Neural progenitor cell (in vitro differentiated cells): ENCODE data around the gene SORBS2. TPM values are rescaled to one million over a fixed set of nuclear protein-coding genes. Genes with fewer than 3 reads are reported as not detected.

ENCODE experiments used
- DNase-seq: peaks from one replicate; pipeline ENCODE4 v3.0.0-alpha.2; 2016; ENCODE audit warnings: low spot score
- H2AFZ ChIP-seq: fragments of 200-600 bp; sonication (generic); replicated peaks from 2 replicates; pipeline ENCODE4 v1.6.1; 2016; ENCODE audit warnings: antibody characterized with exemption
- H3F3A ChIP-seq: fragments of 200-600 bp; sonication (generic); 2 replicates; pipeline ENCODE4 v1.6.1; 2016; ENCODE audit warnings: antibody characterized with exemption, low read depth
- H3K27ac ChIP-seq: fragments of 200-600 bp; sonication (generic); 2 replicates; pipeline ENCODE4 v1.5.1; 2016; ENCODE audit warnings: mild to moderate bottlenecking
- H3K27me3 ChIP-seq: fragments of 200-600 bp; sonication (generic); 2 replicates; pipeline ENCODE4 v1.6.1; 2016; ENCODE audit warnings: mild to moderate bottlenecking, moderate library complexity
- H3K36me3 ChIP-seq: fragments of 200-600 bp; sonication (generic); 2 replicates; pipeline ENCODE4 v1.5.1; 2016
- H3K4me1 ChIP-seq: fragments of 200-600 bp; sonication (generic); 2 replicates; pipeline ENCODE4 v1.6.1; 2016; ENCODE audit warnings: mixed run types
- H3K4me2 ChIP-seq: fragments of 200-600 bp; sonication (generic); 2 replicates; pipeline ENCODE4 v1.6.1; 2016
- H3K4me3 ChIP-seq: fragments of 200-600 bp; sonication (generic); 2 replicates; pipeline ENCODE4 v1.5.1; 2016
- H3K79me2 ChIP-seq: fragments of 200-600 bp; sonication (generic); 2 replicates; pipeline ENCODE4 v1.6.1; 2016; ENCODE audit warnings: low read depth
- H3K9ac ChIP-seq: fragments of 200-600 bp; sonication (generic); 2 replicates; pipeline ENCODE4 v1.6.1; 2016
- H3K9me3 ChIP-seq: fragments of 200-600 bp; sonication (generic); 2 replicates; pipeline ENCODE4 v1.5.1; 2016; ENCODE audit warnings: low read depth
- H4K20me1 ChIP-seq: fragments of 200-600 bp; sonication (generic); 2 replicates; pipeline ENCODE4 v1.6.1; 2016; ENCODE audit warnings: low read depth
- H3K27ac Mint-ChIP-seq: 3 replicates; pipeline ENCODE4 v1.8.0; 2021; ENCODE audit warnings: mixed read lengths
- H3K27me3 Mint-ChIP-seq: 2 replicates; pipeline ENCODE4 v1.8.0; 2022; ENCODE audit warnings: low read depth, mild to moderate bottlenecking, inconsistent platforms, moderate library complexity, mixed read lengths; ENCODE audit not compliant: insufficient read depth
- H3K36me3 Mint-ChIP-seq: 3 replicates; pipeline ENCODE4 v1.8.0; 2021; ENCODE audit warnings: mixed read lengths
- H3K4me1 Mint-ChIP-seq: 3 replicates; pipeline ENCODE4 v1.8.0; 2021; ENCODE audit warnings: mixed read lengths
- H3K4me3 Mint-ChIP-seq: 3 replicates; pipeline ENCODE4 v1.8.0; 2021; ENCODE audit warnings: mild to moderate bottlenecking, moderate library complexity, mixed read lengths
- H3K9me3 Mint-ChIP-seq: 3 replicates; pipeline ENCODE4 v1.8.0; 2020; ENCODE audit warnings: mixed read lengths
- CTCF ChIP-seq: fragments of 200-600 bp; sonication (generic); IDR thresholded peaks from 2 replicates; pipeline ENCODE4 v1.5.1; 2017; ENCODE audit warnings: antibody characterized with exemption, mild to moderate bottlenecking
- EZH2 ChIP-seq: fragments of 200-600 bp; sonication (generic); IDR thresholded peaks from 2 replicates; pipeline ENCODE4 v1.6.1; 2017; ENCODE audit warnings: antibody characterized with exemption, mild to moderate bottlenecking, moderate library complexity
- EZH2phosphoT487 ChIP-seq: fragments of 200-600 bp; sonication (generic); IDR thresholded peaks from 2 replicates; pipeline ENCODE4 v1.6.1; 2017; ENCODE audit warnings: antibody characterized with exemption
- total RNA-seq: library from RNA; depleted of rRNA; stranded (reverse); fragments of >200 nt; gene quantifications from 2 replicates; pipeline ENCODE4 v1.2.3, GENCODE V29; 2015; ENCODE audit warnings: low replicate concordance

SORBS2 gene
- total RNA-seq, 1 donor from 2014 or later = 15.7 TPM

- H3K4me2 ChIP-seq = no peak overlapping the region
- no peak overlapping the region for H3K4me3 ChIP-seq
- TF ChIP-seq CTCF (no peak), EZH2phosphoT487 (no peak)
- no peaks in the 10 kb centered on the region for H3K79me2 ChIP-seq
- Mint-ChIP-seq H3K36me3 (peaks cover 33% of the 10 kb centered on the region), H3K4me1 (no peaks in the 10 kb centered on the region), H3K27me3 (peaks cover 4% of the 10 kb centered on the region), H3K9me3 (no peaks in the 10 kb centered on the region), H3K4me3 (no peak overlapping the region), H3K27ac (no peak overlapping the region)
- H3K9ac ChIP-seq = no peak overlapping the region
- H3K4me1 ChIP-seq = no peaks in the 10 kb centered on the region
- DNase-seq = no peak
- H3K9me3 ChIP-seq = no peaks in the 10 kb centered on the region
- H4K20me1 ChIP-seq = no peaks in the 10 kb centered on the region
- H3K36me3 ChIP-seq = no peaks in the 10 kb centered on the region
- no peak overlapping the region for H3K27ac ChIP-seq
- H3K27me3 ChIP-seq = no peaks in the 10 kb centered on the region
- no peaks in the 10 kb centered on the region for H3F3A ChIP-seq
- no peak overlapping the region for H2AFZ ChIP-seq
Measured at GRCh38 chr4:185625503-185625902, 186.5 kb downstream of the SORBS2 start.

GRCh38 chr4:185624259-185624589 is 187.8 kb downstream of the SORBS2 start:
- Histone ChIP-seq H3K4me1 (no peaks in the 10 kb centered on the region), H3K79me2 (no peaks in the 10 kb centered on the region), H3K27me3 (no peaks in the 10 kb centered on the region), H3K4me2 (no peak overlapping the region), H3K4me3 (no peak overlapping the region), H3K9ac (no peak overlapping the region), H3F3A (no peaks in the 10 kb centered on the region), H3K27ac (no peak overlapping the region), H2AFZ (no peak overlapping the region), H3K9me3 (no peaks in the 10 kb centered on the region), H3K36me3 (no peaks in the 10 kb centered on the region), H4K20me1 (no peaks in the 10 kb centered on the region)
- peaks cover 35% of the 10 kb centered on the region for H3K36me3 Mint-ChIP-seq
- H3K27me3 Mint-ChIP-seq = peaks cover 4% of the 10 kb centered on the region
- no peaks in the 10 kb centered on the region for H3K9me3 Mint-ChIP-seq
- H3K4me3 Mint-ChIP-seq = no peak overlapping the region
- H3K27ac Mint-ChIP-seq = no peak overlapping the region
- DNase-seq = no peak
- H3K4me1 Mint-ChIP-seq = no peaks in the 10 kb centered on the region
- no peak for TF ChIP-seq CTCF
- TF ChIP-seq EZH2phosphoT487 = no peak
- TF ChIP-seq EZH2 = no peak

GRCh38 chr4:185623444-185624258 is 188.3 kb downstream of the SORBS2 start:
- Histone ChIP-seq H3K27me3 (no peaks in the 10 kb centered on the region), H3K36me3 (no peaks in the 10 kb centered on the region), H3K9me3 (no peaks in the 10 kb centered on the region), H3K9ac (no peak overlapping the region), H3K4me2 (no peak overlapping the region), H2AFZ (no peak overlapping the region), H3K4me3 (no peak overlapping the region), H4K20me1 (no peaks in the 10 kb centered on the region), H3K79me2 (no peaks in the 10 kb centered on the region), H3K27ac (no peak overlapping the region), H3F3A (no peaks in the 10 kb centered on the region), H3K4me1 (no peaks in the 10 kb centered on the region)
- Mint-ChIP-seq H3K9me3 (no peaks in the 10 kb centered on the region), H3K36me3 (peaks cover 33% of the 10 kb centered on the region), H3K4me3 (no peak overlapping the region), H3K27ac (no peak overlapping the region), H3K4me1 (no peaks in the 10 kb centered on the region), H3K27me3 (peaks cover 4% of the 10 kb centered on the region)
- no peak for TF ChIP-seq CTCF
- TF ChIP-seq EZH2phosphoT487 = no peak
- no peak for TF ChIP-seq EZH2
- DNase-seq = no peak
